GM12873 (cell line): ENCODE measurements around the gene MXD4.

ENCODE experiments used
- TF ChIP-seq, protein P1 (sequence below): IDR thresholded peaks from 2 replicates; pipeline ENCODE4 v1.5.1; 2012; ENCODE audit warnings: low read depth, mild to moderate bottlenecking, moderate library complexity, low read length, control low read depth; ENCODE audit not compliant: insufficient read depth; ENCODE audit errors: missing control alignments

Gene MXD4

DNA sequence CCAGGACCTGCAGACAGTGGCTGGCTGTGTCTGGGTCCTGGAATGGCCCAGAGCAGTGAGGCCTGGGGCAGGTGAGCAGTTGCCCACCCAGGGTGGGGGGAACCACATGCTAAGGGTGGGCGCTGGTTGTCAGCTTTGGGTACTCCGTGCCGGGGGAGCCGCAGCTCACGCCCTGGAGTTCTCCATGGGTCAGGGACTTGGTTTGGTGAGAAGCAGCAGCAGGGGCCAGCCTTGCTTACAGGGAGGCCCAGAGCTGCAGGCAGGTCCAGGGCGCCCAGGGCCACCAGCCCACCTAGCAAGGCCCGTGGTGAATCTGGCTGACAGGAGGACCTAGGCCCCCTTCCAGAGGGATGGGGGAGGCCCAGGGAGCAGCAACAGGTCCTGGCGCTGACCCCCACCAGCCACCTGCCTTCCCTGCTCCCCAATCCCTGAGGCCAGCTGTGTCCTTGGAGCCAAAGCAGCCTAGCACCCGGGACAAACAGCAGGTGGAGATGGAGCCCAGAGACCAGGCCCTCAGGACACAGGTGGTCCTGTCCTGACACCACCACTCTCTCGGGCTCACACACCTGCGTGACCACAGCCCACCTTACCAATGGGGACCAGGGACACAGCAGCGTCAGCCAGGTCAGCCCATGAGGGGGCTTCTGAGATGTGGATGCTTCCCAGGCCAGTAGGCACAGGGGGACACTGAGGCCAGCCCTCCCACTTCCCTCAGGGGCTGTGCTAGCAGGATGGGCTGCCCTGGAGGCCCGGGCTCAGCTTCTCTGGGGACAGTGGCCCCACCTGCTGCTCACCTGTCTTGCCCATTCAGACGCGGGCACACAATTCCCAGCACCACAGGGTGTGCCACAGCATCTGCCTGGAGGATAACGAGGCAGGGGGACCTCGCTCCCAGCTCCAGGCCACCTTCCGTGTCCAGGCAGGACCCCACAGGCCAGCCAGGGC, 3.5 kb downstream of the MXD4 start:
- TF ChIP-seq, protein P1, sequence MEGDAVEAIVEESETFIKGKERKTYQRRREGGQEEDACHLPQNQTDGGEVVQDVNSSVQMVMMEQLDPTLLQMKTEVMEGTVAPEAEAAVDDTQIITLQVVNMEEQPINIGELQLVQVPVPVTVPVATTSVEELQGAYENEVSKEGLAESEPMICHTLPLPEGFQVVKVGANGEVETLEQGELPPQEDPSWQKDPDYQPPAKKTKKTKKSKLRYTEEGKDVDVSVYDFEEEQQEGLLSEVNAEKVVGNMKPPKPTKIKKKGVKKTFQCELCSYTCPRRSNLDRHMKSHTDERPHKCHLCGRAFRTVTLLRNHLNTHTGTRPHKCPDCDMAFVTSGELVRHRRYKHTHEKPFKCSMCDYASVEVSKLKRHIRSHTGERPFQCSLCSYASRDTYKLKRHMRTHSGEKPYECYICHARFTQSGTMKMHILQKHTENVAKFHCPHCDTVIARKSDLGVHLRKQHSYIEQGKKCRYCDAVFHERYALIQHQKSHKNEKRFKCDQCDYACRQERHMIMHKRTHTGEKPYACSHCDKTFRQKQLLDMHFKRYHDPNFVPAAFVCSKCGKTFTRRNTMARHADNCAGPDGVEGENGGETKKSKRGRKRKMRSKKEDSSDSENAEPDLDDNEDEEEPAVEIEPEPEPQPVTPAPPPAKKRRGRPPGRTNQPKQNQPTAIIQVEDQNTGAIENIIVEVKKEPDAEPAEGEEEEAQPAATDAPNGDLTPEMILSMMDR: no peak

DNA sequence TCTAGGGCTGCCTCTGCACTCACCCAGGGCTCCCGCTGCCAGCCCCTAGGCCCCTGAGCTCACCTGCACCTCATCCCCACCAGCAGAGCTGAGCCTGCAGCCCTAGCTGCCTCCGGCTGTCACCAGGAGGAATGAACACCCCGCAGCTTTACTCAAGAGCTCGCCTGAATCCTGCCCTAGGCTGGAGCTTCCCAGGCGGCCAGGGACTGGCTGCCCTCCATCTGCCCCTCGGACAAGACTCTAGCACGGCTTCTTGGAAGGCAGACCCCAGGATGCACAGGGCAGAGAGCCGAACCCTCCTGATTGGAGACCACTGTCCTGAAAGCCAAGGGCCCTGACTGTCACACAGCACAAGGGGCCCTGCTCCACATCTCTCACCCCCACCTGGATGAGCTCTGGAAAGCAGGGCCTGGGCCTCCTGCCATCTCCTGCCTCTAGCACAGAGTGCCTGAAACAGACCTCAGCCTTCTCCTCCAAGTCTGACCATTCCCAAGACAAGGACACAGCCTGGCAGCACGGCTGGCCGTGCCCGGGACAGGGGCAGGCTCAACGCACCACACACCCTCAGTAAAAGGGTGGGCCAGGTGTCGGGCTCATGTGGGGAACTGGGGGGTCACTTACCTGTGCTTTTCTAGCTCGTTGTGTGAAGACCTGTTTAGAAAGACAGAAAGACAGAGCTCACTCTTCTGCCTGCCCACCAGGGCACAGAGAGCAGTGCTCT, 4.4 kb downstream of the MXD4 start:
- TF ChIP-seq, protein P1: no peak

DNA sequence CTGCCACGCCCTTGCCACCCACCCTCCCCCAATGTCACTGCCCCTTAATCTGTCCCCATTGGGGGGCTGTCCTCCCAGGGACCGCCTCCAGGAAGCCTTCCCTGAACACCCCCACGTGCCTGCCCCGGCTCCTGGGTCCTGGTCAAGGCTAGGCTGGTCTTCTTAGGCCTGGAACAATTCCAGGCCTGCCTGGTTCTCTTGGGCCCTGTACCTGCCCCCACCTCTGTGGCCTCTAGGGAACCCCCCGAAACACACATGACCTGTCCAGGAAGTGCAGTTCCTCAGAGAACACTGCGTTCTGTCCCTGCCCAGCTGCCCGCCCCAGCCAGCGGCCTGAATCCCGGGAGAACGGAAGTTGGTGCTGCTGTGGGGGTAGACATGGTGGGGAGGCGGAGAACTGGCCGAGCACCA, 5.1 kb downstream of the MXD4 start:
- TF ChIP-seq, protein P1: no peak

DNA sequence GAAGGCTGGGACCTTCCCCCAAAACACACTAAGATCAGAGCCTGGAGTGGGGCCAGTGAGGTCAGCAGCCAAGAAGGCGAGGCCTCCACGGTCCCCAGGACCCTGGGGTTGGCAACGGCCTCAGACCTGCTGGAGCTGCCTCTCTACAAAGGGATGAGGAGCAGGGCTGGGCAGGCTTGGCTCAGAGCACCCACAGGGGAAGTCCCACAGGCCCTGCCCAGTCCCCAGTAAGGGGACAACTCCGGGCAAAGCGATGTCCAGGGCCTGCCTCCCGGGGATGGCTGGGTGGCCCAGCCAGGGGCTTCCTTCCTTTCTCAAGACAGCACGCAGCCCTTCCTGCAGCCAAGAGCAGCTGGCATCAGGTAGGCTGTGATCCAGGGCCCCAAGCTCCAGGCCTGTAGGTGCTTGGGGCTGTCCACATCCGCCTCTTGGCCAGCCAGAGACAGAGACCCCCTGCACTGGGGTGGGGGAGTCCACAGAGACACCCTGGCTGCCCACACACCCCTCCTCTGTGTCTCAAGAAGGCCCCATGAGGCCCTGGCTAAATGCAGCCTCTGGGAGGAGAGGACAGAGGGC, 5.7 kb downstream of the MXD4 start:
- TF ChIP-seq, protein P1: no peak

DNA sequence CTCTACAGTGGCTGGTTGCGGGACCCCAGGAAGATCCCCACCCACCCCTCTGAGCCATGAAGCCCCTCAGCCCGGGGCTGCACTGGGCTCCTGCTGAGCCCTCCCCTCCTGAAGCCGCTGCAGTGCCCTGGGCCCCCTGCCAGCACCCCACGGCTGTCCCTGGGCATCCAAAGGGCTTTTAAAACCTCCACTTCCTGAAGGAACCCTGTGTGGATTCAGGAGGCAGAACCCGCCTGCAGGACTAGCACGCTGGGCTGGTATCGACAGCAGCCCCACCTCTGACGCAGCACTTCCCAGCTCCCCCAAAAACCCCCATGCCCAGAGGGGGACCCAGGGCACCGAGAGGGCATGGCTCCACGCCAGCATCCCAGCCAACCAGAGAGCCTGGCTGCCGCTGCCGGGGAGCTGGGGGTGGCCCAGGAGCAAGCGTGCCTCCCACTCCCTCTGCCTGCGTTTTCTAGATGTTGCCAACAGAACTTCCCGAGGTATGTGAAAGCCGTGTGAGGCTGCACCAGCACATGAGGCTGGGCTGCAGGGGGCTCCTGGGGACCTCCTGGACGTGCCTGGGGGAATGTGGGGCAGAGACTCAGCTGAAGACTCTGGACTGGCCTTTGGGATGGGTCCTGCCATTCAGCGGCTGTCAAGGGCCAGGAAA, 6.3 kb downstream of the MXD4 start:
- TF ChIP-seq, protein P1: no peak

DNA sequence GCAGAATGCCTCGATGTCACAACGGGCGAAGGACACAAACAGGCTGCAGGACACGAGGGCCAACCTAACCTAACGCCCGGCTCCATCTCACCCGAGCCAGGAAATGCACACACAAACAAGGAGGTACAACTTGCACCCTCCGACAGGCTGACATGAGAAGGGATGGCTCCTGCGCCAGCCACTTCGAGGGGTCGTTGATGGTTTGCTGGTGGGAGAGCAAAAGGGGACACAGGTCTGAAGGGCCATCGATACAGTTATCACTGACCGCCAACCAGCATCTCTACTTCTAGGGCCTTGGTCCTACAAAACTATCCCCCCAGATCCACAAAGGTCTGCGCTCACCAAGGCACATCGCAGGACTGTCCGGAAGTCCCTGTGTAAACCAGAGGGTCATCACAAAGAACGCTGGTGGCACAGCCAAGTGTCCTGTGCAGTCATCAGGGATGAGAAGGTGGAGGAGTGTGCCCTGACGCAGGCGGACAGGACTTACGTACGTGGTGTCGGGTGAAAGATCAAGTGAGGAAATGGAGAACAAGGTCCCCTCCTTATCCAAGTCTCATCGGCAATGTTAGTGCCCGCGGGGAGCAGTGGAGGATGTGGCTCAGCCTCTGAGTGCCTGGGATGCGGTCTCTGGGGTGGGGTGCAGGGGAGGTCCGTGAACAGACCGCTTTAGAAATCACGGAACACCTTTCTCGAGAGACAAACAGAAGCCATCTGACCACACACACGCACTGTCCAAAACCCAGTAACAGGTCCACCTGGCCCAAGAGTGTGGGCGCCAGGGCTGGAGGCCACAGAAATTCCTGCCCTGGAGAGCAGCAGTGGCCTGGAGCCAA, 7.0 kb downstream of the MXD4 start:
- TF ChIP-seq, protein P1: no peak
